Neural cell (in vitro differentiated cells): Measurements from ENCODE around the gene SLC25A48. TPM values are rescaled to one million over a fixed set of nuclear protein-coding genes. Genes with fewer than 3 reads are reported as not detected.

Source experiments
- H2AFZ ChIP-seq: fragments of 200-600, 300-800 bp; sonication (generic), shearing (Covaris generic); 2 replicates; pipeline ENCODE4 v1.6.0; 2014; ENCODE audit warnings: low read depth, mild to moderate bottlenecking, antibody characterized with exemption, low read length, moderate library complexity
- H3F3A ChIP-seq: fragments of 200-600 bp; shearing (Covaris generic); 2 replicates; pipeline ENCODE4 v1.6.1; 2016; ENCODE audit warnings: mild to moderate bottlenecking, moderate library complexity, mixed read lengths, antibody characterized with exemption, low read length; ENCODE audit not compliant: insufficient read depth, poor library complexity, severe bottlenecking
- H3K27ac ChIP-seq: fragments of 200-600, 300-800 bp; sonication (generic), shearing (Covaris generic); 2 replicates; pipeline ENCODE4 v1.5.1; 2014; ENCODE audit warnings: mild to moderate bottlenecking, low read length, moderate library complexity
- H3K27me3 ChIP-seq: fragments of 300-800, 200-600 bp; sonication (generic), shearing (Covaris generic); 2 replicates; pipeline ENCODE4 v1.6.0; 2014; ENCODE audit warnings: mild to moderate bottlenecking, low read depth, low read length, moderate library complexity; ENCODE audit not compliant: insufficient read depth
- H3K36me3 ChIP-seq: fragments of 300-800, 200-600 bp; sonication (generic), shearing (Covaris generic); 2 replicates; pipeline ENCODE4 v1.5.1; 2014; ENCODE audit warnings: mild to moderate bottlenecking, antibody characterized with exemption, low read length, moderate library complexity; ENCODE audit not compliant: insufficient read depth
- H3K4me2 ChIP-seq: fragments of 300-800, 200-600 bp; sonication (generic), shearing (Covaris generic); 2 replicates; pipeline ENCODE4 v1.6.0; 2014; ENCODE audit warnings: mild to moderate bottlenecking, low read length
- H3K4me3 ChIP-seq: fragments of 300-800, 200-600 bp; sonication (generic), shearing (Covaris generic); 2 replicates; pipeline ENCODE4 v1.5.1; 2014; ENCODE audit warnings: mild to moderate bottlenecking, low read length, moderate library complexity
- H3K79me2 ChIP-seq: fragments of 200-600 bp; shearing (Covaris generic); replicated peaks from 2 replicates; pipeline ENCODE4 v1.6.0; 2014; ENCODE audit warnings: mild to moderate bottlenecking, low read length, moderate library complexity; ENCODE audit not compliant: insufficient read depth
- H3K9ac ChIP-seq: fragments of 300-800, 200-600 bp; sonication (generic), shearing (Covaris generic); 2 replicates; pipeline ENCODE4 v1.6.1; 2016; ENCODE audit warnings: mild to moderate bottlenecking, low read length, mixed read lengths
- H3K9me2 ChIP-seq: fragments of 200-600 bp; shearing (Covaris generic); 2 replicates; pipeline ENCODE4 v1.6.1; 2016; ENCODE audit warnings: mild to moderate bottlenecking, low read length, mixed read lengths; ENCODE audit not compliant: insufficient read depth
- H3K9me3 ChIP-seq: fragments of 200-600, 300-800 bp; sonication (generic), shearing (Covaris generic); 2 replicates; pipeline ENCODE4 v1.6.1; 2016; ENCODE audit warnings: mild to moderate bottlenecking, mixed run types, low read length, moderate library complexity, mixed read lengths
- H4K20me1 ChIP-seq: fragments of 200-600 bp; shearing (Covaris generic); 2 replicates; pipeline ENCODE4 v1.6.1; 2016; ENCODE audit warnings: mild to moderate bottlenecking, mixed run types; ENCODE audit not compliant: insufficient read depth
- CTCF ChIP-seq: fragments of 450-650 bp; IDR thresholded peaks from 2 replicates; pipeline ENCODE4 v1.5.1; 2014; ENCODE audit warnings: antibody characterized with exemption, mild to moderate bottlenecking, moderate library complexity; ENCODE audit not compliant: poor library complexity, severe bottlenecking
- EP300 ChIP-seq: fragments of 450-650 bp; conservative IDR thresholded peaks from 2 replicates; pipeline ENCODE4 v1.6.1; 2014; ENCODE audit warnings: antibody characterized with exemption, mild to moderate bottlenecking, moderate library complexity; ENCODE audit not compliant: poor library complexity, severe bottlenecking
- EZH2 ChIP-seq: fragments of 200-600, 300-800 bp; shearing (Covaris generic), sonication (generic); IDR thresholded peaks from 2 replicates; pipeline ENCODE4 v1.6.1; 2014; ENCODE audit warnings: antibody characterized with exemption, low read length, borderline replicate concordance, mild to moderate bottlenecking; ENCODE audit not compliant: insufficient read depth, poor library complexity, severe bottlenecking
- MXI1 ChIP-seq: fragments of 450-650 bp; conservative IDR thresholded peaks from 2 replicates; pipeline ENCODE4 v1.6.1; 2014; ENCODE audit warnings: antibody characterized with exemption, mild to moderate bottlenecking; ENCODE audit not compliant: poor library complexity, severe bottlenecking
- POLR2AphosphoS5 ChIP-seq: IDR thresholded peaks from 2 replicates; pipeline ENCODE4 v1.6.1; 2012
- RAD21 ChIP-seq: fragments of 450-650 bp; conservative IDR thresholded peaks from 2 replicates; pipeline ENCODE4 v1.6.1; 2014; ENCODE audit warnings: antibody characterized with exemption, mild to moderate bottlenecking, moderate library complexity
- SMC3 ChIP-seq: fragments of 450-650 bp; conservative IDR thresholded peaks from 2 replicates; pipeline ENCODE4 v1.6.1; 2014; ENCODE audit warnings: antibody characterized with exemption, mild to moderate bottlenecking, moderate library complexity; ENCODE audit not compliant: poor library complexity
- TAF1 ChIP-seq: IDR thresholded peaks from 2 replicates; pipeline ENCODE4 v1.6.1; 2012; ENCODE audit warnings: low read depth
- polyA plus RNA-seq: library from polyadenylated mRNA; depleted of rRNA; stranded (reverse); fragments of >200 nt; gene quantifications from 2 replicates; pipeline ENCODE4 v1.2.3, GENCODE V29; 2014
- TF ChIP-seq, protein P1 (sequence below): IDR thresholded peaks from 2 replicates; pipeline ENCODE4 v1.6.1; 2012; ENCODE audit warnings: borderline replicate concordance

The SLC25A48 gene
- polyA plus RNA-seq, 1 donor from 2014 or later, result 1.0 TPM

DNA sequence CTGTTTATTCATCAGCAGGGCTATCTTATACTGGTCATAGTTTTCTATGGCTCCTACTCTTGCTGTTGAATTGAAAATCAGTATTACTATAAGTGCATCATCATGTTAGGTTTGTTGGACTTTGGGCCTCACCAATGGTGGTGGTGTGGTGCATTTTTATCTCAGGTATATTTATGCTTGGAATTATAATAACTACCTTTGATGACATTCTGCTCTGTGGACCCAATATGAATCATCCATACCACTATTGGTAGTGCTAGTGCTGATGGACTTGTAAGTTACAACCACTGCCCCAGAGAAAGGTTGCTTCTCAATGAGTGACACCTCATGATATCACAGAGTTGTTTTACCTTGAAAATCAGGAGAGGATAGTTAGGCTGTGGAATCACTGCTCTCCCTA is 33.1 kb downstream of the SLC25A48 start:
- Histone ChIP-seq H3K27me3 (no peaks in the 10 kb centered on the region), H2AFZ (no peak overlapping the region), H4K20me1 (no peaks in the 10 kb centered on the region), H3K27ac (no peak overlapping the region), H3K9me2 (no peaks in the 10 kb centered on the region), H3K4me3 (no peak overlapping the region), H3K4me2 (no peak overlapping the region), H3K36me3 (no peaks in the 10 kb centered on the region), H3K9ac (no peak overlapping the region), H3K9me3 (no peaks in the 10 kb centered on the region), H3F3A (no peaks in the 10 kb centered on the region), H3K79me2 (no peaks in the 10 kb centered on the region)
- TF ChIP-seq CTCF (no peak), POLR2AphosphoS5 (no peak), SMC3 (no peak), EP300 (no peak), RAD21 (no peak), TAF1 (no peak), EZH2 (no peak), MXI1 (no peak)
- TF ChIP-seq, protein P1, sequence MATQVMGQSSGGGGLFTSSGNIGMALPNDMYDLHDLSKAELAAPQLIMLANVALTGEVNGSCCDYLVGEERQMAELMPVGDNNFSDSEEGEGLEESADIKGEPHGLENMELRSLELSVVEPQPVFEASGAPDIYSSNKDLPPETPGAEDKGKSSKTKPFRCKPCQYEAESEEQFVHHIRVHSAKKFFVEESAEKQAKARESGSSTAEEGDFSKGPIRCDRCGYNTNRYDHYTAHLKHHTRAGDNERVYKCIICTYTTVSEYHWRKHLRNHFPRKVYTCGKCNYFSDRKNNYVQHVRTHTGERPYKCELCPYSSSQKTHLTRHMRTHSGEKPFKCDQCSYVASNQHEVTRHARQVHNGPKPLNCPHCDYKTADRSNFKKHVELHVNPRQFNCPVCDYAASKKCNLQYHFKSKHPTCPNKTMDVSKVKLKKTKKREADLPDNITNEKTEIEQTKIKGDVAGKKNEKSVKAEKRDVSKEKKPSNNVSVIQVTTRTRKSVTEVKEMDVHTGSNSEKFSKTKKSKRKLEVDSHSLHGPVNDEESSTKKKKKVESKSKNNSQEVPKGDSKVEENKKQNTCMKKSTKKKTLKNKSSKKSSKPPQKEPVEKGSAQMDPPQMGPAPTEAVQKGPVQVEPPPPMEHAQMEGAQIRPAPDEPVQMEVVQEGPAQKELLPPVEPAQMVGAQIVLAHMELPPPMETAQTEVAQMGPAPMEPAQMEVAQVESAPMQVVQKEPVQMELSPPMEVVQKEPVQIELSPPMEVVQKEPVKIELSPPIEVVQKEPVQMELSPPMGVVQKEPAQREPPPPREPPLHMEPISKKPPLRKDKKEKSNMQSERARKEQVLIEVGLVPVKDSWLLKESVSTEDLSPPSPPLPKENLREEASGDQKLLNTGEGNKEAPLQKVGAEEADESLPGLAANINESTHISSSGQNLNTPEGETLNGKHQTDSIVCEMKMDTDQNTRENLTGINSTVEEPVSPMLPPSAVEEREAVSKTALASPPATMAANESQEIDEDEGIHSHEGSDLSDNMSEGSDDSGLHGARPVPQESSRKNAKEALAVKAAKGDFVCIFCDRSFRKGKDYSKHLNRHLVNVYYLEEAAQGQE, result no peak

DNA sequence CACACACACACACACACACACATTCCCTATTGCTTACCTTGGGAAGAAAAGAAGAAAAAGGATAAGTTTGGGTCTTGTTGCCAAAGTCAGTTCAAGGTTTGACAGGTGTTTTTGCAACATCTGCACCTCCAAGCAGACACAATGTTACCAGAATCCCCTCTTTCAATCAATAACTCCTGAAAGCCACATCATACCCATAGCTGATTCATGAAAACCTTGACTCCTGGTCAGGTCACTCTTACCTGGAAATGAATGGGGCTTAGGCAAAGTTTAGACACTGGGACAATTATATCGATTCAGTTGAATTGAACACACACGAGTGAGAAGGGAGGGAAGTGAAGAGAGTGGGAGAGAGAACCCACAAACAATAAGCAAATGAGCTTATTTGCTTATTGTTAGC is 34.2 kb downstream of the SLC25A48 start:
- no peak overlapping the region for H3K27ac ChIP-seq
- H3K4me3 ChIP-seq, result no peak overlapping the region
- no peak overlapping the region for H3K4me2 ChIP-seq
- no peak overlapping the region for H3K9ac ChIP-seq
- H4K20me1 ChIP-seq, result no peaks in the 10 kb centered on the region
- H2AFZ ChIP-seq, result no peak overlapping the region
- TF ChIP-seq TAF1 (no peak), CTCF (no peak), MXI1 (no peak), EP300 (no peak), POLR2AphosphoS5 (no peak), SMC3 (no peak), RAD21 (no peak), EZH2 (no peak)
- TF ChIP-seq, protein P1, result no peak
- no peaks in the 10 kb centered on the region for H3K27me3 ChIP-seq
- no peaks in the 10 kb centered on the region for H3F3A ChIP-seq
- H3K9me3 ChIP-seq, result no peaks in the 10 kb centered on the region
- H3K36me3 ChIP-seq, result no peaks in the 10 kb centered on the region
- H3K9me2 ChIP-seq, result no peaks in the 10 kb centered on the region
- no peaks in the 10 kb centered on the region for H3K79me2 ChIP-seq
